Keratinocyte (primary cell): Measurements from ENCODE around the gene PPP4C. TPM values are rescaled to one million over a fixed set of nuclear protein-coding genes. Genes with fewer than 3 reads are reported as not detected.

Experiments
- DNase-seq: peaks from one replicate; pipeline ENCODE4 v3.0.0-alpha.2; 2011; ENCODE audit warnings: low read depth, missing footprints, low spot score
- FAIRE-seq: peaks from 2 replicates; lab custom pipeline; 2011; peaks lifted over from hg19 to GRCh38; lab: Jason Lieb, UNC
- H2AFZ ChIP-seq: 2 replicates; pipeline ENCODE4 v1.6.0; 2012; ENCODE audit warnings: low read length, control low read depth, inconsistent platforms; ENCODE audit not compliant: control insufficient read depth
- H3K27ac ChIP-seq: 2 replicates; pipeline ENCODE4 v1.5.1; 2011; ENCODE audit warnings: low read length; ENCODE audit not compliant: control insufficient read depth, insufficient read depth
- H3K27me3 ChIP-seq: 3 replicates; pipeline ENCODE4 v1.6.0; 2011; ENCODE audit warnings: low read length; ENCODE audit not compliant: control insufficient read depth, insufficient read depth; ENCODE audit errors: extremely low read depth
- H3K36me3 ChIP-seq, 2 experiments: 2 replicates in 1 of 2; 3 replicates in 1 of 2; pipeline ENCODE4 v1.5.1; 2011; ENCODE audit warnings: low read length in 2 of 2, mild to moderate bottlenecking in 1 of 2; ENCODE audit not compliant: control insufficient read depth in 2 of 2, insufficient read depth in 2 of 2; ENCODE audit errors: extremely low read depth in 1 of 2
- H3K4me1 ChIP-seq: 3 replicates; pipeline ENCODE4 v1.5.1; 2011; ENCODE audit warnings: low read length; ENCODE audit not compliant: control insufficient read depth, insufficient read depth; ENCODE audit errors: extremely low read depth
- H3K4me2 ChIP-seq: 3 replicates; pipeline ENCODE4 v1.6.0; 2011; ENCODE audit warnings: low read depth, low read length; ENCODE audit not compliant: control insufficient read depth, insufficient read depth; ENCODE audit errors: extremely low read depth
- H3K4me3 ChIP-seq, 3 experiments: fragments of 200-600 bp in 1 of 3; sonication (generic) in 1 of 3; 2 replicates in 2 of 3; 3 replicates in 1 of 3; pipeline ENCODE4 v1.5.1; 2011 to 2016; ENCODE audit warnings: low read length in 3 of 3, mild to moderate bottlenecking in 3 of 3, control low read depth in 2 of 3, inconsistent platforms in 1 of 3, low read depth in 1 of 3, mixed read lengths in 1 of 3, mixed run types in 1 of 3, moderate library complexity in 1 of 3; ENCODE audit not compliant: control insufficient read depth in 2 of 3, insufficient read depth in 2 of 3; ENCODE audit errors: extremely low read depth in 1 of 3
- H3K79me2 ChIP-seq: 2 replicates; pipeline ENCODE4 v1.6.0; 2012; ENCODE audit warnings: low read length; ENCODE audit not compliant: control insufficient read depth, insufficient read depth
- H3K9ac ChIP-seq: 3 replicates; pipeline ENCODE4 v1.6.0; 2011; ENCODE audit warnings: low read length; ENCODE audit not compliant: control insufficient read depth, insufficient read depth; ENCODE audit errors: extremely low read depth
- H3K9me1 ChIP-seq: 3 replicates; pipeline ENCODE4 v1.6.0; 2011; ENCODE audit warnings: low read length; ENCODE audit not compliant: control insufficient read depth, insufficient read depth; ENCODE audit errors: extremely low read depth
- H3K9me3 ChIP-seq: 2 replicates; pipeline ENCODE4 v1.5.1; 2012; ENCODE audit warnings: low read depth, low read length; ENCODE audit not compliant: control insufficient read depth
- H4K20me1 ChIP-seq: 3 replicates; pipeline ENCODE4 v1.6.0; 2011; ENCODE audit warnings: low read length; ENCODE audit not compliant: control insufficient read depth, insufficient read depth; ENCODE audit errors: extremely low read depth
- CTCF ChIP-seq, 3 experiments: IDR thresholded peaks in 1 of 3; conservative IDR thresholded peaks in 1 of 3; optimal IDR thresholded peaks in 1 of 3; 2 replicates in 2 of 3; 3 replicates in 1 of 3; pipeline versions ENCODE3 to v1.5.1; 2011; ENCODE audit warnings: low read length in 3 of 3, mild to moderate bottlenecking in 3 of 3, moderate library complexity in 2 of 3, control low read depth in 1 of 3, inconsistent platforms in 1 of 3; ENCODE audit not compliant: insufficient read depth in 2 of 3; ENCODE audit errors: extremely low read depth in 1 of 3
- EZH2 ChIP-seq: IDR thresholded peaks from one replicate; pipeline ENCODE4 v1.6.1; 2012; ENCODE audit warnings: inconsistent platforms, mild to moderate bottlenecking, low read length, moderate library complexity
- dilution Hi-C: fragments of 300-500 bp; cut with MboI; formaldehyde crosslinking; loops from one replicate; pipeline ENCODE4 v1.7.0; 2020; ENCODE audit warnings: low sequenced_read_pairs; ENCODE audit not compliant: extremely low pct_ligation_motif_present
- polyA plus RNA-seq, 5 experiments: library from polyadenylated mRNA; depleted of rRNA in 3 of 5; stranded (reverse) in 3 of 5; stranded (forward) in 1 of 5; unstranded in 1 of 5; fragments of >200 nt; gene quantifications; 1 replicate in 1 of 5; 2 replicates in 3 of 5; 3 replicates in 1 of 5; pipeline versions ENCODE4 v1.2.1 to v1.2.3, GENCODE V29; 2011 to 2012; ENCODE audit warnings: missing spikeins in 2 of 5, low read depth in 1 of 5, low replicate concordance in 1 of 5

PPP4C gene
- polyA plus RNA-seq, 1 donor (not counting 4 experiments of a cell fraction or from before 2014, with no cell fraction given) = 124 TPM

- peak overlapping the region; percentile 90 for H2AFZ ChIP-seq
- dilution Hi-C loops = no loop called here
- FAIRE-seq = no peak
- H3K9ac ChIP-seq = no peak overlapping the region
- no peaks in the 10 kb centered on the region for H3K9me1 ChIP-seq
- H3K79me2 ChIP-seq = no peaks in the 10 kb centered on the region
- H4K20me1 ChIP-seq = no peaks in the 10 kb centered on the region
- DNase-seq = no peak
- peak overlapping the region; percentile 66 for H3K4me2 ChIP-seq
- no peaks in the 10 kb centered on the region for H3K36me3 ChIP-seq
- peaks cover 5% of the 10 kb centered on the region for H3K9me3 ChIP-seq
- H3K27me3 ChIP-seq = no peaks in the 10 kb centered on the region
- peaks cover 19% of the 10 kb centered on the region for H3K4me1 ChIP-seq
- H3K27ac ChIP-seq = peak overlapping the region; percentile 54
- TF ChIP-seq EZH2 = no peak
- no peak for TF ChIP-seq CTCF (optimal IDR thresholded peaks at IDR 0.05 in 1 of 3, IDR thresholded peaks at IDR 0.05 in 1 of 3, conservative IDR thresholded peaks at IDR 0.05 in 1 of 3; ENCODE audit: extremely low read depth in 1 of 3, insufficient read depth in 2 of 3, low read length in 3 of 3)
- peak overlapping the region in 1 of 3 experiments; percentile 54 for H3K4me3 ChIP-seq
Observed at GRCh38 chr16:30096862-30097563, 21.2 kb downstream of the PPP4C start.

DNA sequence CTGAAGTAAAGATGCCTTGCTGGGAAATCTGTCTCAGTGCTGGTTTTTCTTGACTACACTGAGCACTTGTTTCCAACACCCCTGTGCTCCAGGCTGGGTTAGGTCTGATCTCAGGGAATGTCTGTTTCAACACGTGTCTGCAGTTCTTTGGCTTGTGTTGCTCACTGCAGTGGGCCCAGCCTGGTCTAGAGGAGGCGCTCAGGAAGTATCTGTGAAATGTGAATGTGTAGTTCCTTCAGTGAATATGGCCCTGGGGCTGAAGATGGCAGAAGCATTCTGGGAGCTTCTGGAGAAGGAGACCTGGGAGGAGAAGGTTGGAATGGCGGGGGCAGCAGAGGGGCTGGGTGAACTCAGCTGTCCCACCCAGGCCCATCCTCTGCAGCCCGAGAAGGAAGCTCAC is 28.3 kb downstream of the PPP4C start:
- Histone ChIP-seq H4K20me1 (no peaks in the 10 kb centered on the region), H3K4me2 (peak overlapping the region; percentile 8), H3K4me1 (no peaks in the 10 kb centered on the region), H3K27ac (no peak overlapping the region), H3K36me3 (peaks cover 0 to 4% of the 10 kb centered on the region in 2 experiments), H3K9me3 (no peaks in the 10 kb centered on the region), H3K9ac (no peak overlapping the region), H3K79me2 (no peaks in the 10 kb centered on the region), H3K4me3 (no peak overlapping the region), H3K9me1 (no peaks in the 10 kb centered on the region), H3K27me3 (no peaks in the 10 kb centered on the region), H2AFZ (no peak overlapping the region)
- DNase-seq (no peak), FAIRE-seq (no peak)
- TF ChIP-seq EZH2 = no peak
- no peak for TF ChIP-seq CTCF (optimal IDR thresholded peaks at IDR 0.05 in 1 of 3, IDR thresholded peaks at IDR 0.05 in 1 of 3, conservative IDR thresholded peaks at IDR 0.05 in 1 of 3; ENCODE audit: extremely low read depth in 1 of 3, insufficient read depth in 2 of 3, low read length in 3 of 3)
- dilution Hi-C loops = no loop called here
